GM13976 (cell line): ENCODE measurements around the gene COQ9.
"Not testable (repeated sequence)": the region's sequence is repeated elsewhere in the genome, so short reads cannot be mapped to it uniquely, and the experiment has no call there.

Source experiments
- DNase-seq: peaks from one replicate; pipeline ENCODE4 v3.0.0; 2012; ENCODE audit warnings: low spot score
- CTCF ChIP-seq: IDR thresholded peaks from 2 replicates; pipeline ENCODE4 v1.5.1; 2012; ENCODE audit warnings: borderline replicate concordance, mild to moderate bottlenecking; ENCODE audit not compliant: insufficient read depth; ENCODE audit errors: extremely low read depth, missing control alignments, control extremely low read depth
- in situ Hi-C: fragments of 300-500 bp; cut with MboI; formaldehyde crosslinking; loops from one replicate; pipeline ENCODE4 v1.12.0; 2022; ENCODE audit warnings: low sequenced_read_pairs, mixed read lengths, inconsistent platforms; ENCODE audit not compliant: unreplicated experiment

COQ9 gene

DNA sequence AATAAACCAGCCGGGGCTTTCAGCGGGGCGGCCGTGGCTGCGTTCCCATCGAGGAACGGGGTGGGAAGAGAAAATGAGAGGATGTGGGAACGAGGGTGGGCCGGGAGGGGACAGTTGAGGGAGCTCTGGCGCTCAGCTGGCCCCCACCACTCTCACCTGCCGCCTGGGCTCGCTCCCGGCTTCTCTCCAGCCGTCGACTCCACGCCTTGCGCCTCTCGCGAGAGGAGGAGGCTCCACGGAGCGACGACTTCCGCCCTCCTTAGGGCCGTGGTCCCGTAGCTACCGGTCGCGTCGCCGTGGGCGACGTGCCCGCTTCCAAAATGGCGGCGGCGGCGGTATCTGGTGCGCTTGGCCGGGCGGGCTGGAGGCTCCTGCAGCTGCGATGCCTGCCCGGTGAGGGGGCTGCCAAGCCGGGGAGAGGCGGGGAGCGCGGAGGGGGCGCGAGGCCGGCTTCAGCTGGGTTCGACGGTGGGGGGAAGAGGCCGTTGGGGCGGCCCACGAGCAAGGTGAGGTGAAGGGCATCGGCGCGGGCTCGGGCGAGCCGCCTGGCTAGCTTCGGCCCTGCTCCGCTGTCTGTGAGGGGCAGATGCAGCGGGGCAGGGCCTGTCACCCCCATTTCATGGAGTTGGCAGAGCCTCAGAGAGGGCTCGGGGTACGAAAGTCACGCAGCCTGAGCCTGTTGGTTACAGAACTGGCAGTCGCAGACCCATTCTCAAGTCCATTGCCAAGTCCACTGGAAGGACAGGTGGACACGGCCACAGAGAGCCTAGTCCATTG lies at the start of gene COQ9, which contains the start of gene CIAPIN1:
Gene COQ9, plus strand, starts transcription at position 294 of the 777 bp plus-strand sequence. Its CDS starts 27 bp downstream, at position 321.
Gene CIAPIN1, minus strand, starts transcription at position 200 of the 777 bp plus-strand sequence. CDS start 6,457 bp downstream, outside the sequence.
- in situ Hi-C loops = no loop called here
- DNase-seq = peak; percentile 98
- TF ChIP-seq CTCF = no peak

DNA sequence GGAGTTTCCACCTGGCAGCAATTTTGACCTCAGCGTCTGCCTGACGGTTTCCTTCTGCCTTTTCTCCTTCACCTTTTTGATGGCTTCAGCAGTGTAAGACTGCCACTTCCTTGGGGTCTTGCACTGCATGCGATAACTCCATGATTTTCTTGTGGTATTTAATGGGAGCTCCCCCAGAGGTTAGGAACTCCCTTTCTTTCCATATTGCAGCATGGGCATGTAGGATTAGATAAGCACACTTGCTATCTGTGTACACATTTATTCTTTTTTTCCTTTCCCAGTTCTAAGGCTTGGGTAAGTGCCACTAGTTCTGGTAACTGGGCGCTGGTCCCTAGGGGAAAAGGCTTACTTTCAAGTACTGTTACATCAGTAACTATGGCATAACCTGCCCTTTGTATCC lies 49.8 kb upstream of the COQ9 start:
- in situ Hi-C loops, DNase-seq: not testable (repeated sequence)

- in situ Hi-C loops = loop anchor here (25.0 kb wide), 1 partner anchor 315 kb away; the partner anchor contains the start of gene CPNE2
- no peak for DNase-seq
- TF ChIP-seq CTCF = no peak
Observed at GRCh38 chr16:57401943-57402640, 45.2 kb upstream of the COQ9 start.

DNA sequence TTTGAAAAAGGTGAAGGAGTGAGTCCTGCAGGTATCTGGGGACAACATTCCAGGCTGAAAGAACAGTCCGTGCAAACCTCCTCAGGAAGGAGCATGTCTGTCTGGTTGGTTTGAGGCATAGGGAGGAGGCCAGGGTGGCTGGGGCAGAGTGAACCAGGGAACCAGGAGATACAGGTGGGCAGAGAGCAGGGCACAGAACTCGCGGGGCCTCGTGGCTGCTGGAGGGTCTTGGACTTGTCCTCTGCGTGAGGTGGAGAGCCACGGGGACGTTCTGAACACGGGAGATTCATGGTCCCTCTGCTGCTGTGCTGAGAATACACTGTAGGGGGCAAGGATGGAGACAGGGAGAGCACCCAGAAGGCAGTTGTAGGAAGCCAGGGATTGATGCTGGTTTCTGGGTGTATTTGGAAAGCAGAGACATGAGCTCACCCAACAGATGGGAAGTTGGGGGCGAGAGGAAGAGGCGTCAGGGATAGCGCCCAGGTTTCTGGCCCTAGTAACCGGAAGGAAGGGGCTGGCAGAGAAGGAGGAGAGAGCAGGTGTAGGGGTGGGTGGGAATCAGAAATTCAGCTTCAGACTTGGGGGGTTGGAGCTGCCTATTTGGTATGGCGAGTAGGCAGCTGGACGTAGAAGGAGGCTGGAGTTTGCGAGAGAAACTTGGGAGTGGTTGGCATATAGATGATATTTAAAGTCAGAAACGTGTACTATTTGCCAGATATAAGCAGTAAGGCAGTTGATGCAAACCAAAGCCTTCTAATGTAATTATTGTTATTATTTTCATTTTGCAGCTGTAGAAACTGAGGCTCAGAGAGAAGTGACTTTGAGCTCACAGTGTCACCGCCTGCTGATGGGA lies 43.1 kb upstream of the COQ9 start, which contains the start of gene CCL17:
Gene CCL17, plus strand, starts transcription at position 803 of the 853 bp plus-strand sequence. CDS start 9,166 bp downstream, outside the sequence.
- no peak for TF ChIP-seq CTCF
- in situ Hi-C loops = loop anchor here (25.0 kb wide), 1 partner anchor 317 kb away; the partner anchor contains the start of gene CPNE2
- no peak for DNase-seq

GRCh38 chr16:57405097-57405496 lies 42.2 kb upstream of the COQ9 start:
- TF ChIP-seq CTCF = no peak
- DNase-seq = no peak
- in situ Hi-C loops = loop anchor here (25.0 kb wide), 1 partner anchor 318 kb away; the partner anchor contains the start of gene CPNE2

GRCh38 chr16:57406881-57407280 lies 40.4 kb upstream of the COQ9 start:
- in situ Hi-C loops = loop anchor here (25.0 kb wide), 1 partner anchor 320 kb away; the partner anchor contains the start of gene CPNE2
- no peak for DNase-seq
- TF ChIP-seq CTCF = no peak
